GM18870 (cell line): ENCODE results near the gene KAT8.
A peak's percentile ranks its signal among the peaks of the same experiment; 100 is the strongest.
"Not testable (repeated sequence)": the region's sequence is repeated elsewhere in the genome, so short reads cannot be mapped to it uniquely, and the experiment has no call there.

Experiments used
- ATAC-seq: cut with Tn5 transposase; IDR thresholded peaks from one replicate; pipeline ENCODE4 v1.9.1; 2021; ENCODE audit warnings: moderate library complexity; ENCODE audit not compliant: unreplicated experiment

Gene KAT8

GRCh38 chr16:31130336-31130891, 12.9 kb downstream of the KAT8 start:
- no peak for ATAC-seq

DNA sequence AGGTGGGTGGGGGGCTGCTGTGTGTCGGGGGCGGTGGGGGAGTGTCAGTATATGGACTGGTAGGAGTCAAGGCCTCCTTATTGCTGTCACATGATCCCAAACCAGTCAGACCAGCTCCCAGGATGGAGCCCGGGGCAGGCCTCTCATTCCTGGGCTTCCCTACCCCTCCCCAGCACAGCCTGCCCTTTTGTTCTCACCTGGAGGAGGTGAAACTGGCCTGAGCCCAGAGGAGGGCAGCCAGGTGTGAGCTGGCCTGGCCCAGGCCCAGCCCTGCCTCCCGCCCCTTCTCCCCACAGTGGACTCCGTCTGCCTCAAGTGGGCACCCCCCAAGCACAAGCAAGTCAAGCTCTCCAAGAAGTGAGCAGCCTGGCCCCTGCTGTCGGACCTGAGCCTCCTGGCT, 13.4 kb downstream of the KAT8 start:
- ATAC-seq: no peak

- no peak for ATAC-seq
These were observed 14.0 kb downstream of the KAT8 start for GRCh38 chr16:31131416-31131815.

GRCh38 chr16:31131841-31132271, 14.4 kb downstream of the KAT8 start:
- no peak for ATAC-seq

GRCh38 chr16:31132303-31132979, 15.0 kb downstream of the KAT8 start:
- no peak for ATAC-seq

DNA sequence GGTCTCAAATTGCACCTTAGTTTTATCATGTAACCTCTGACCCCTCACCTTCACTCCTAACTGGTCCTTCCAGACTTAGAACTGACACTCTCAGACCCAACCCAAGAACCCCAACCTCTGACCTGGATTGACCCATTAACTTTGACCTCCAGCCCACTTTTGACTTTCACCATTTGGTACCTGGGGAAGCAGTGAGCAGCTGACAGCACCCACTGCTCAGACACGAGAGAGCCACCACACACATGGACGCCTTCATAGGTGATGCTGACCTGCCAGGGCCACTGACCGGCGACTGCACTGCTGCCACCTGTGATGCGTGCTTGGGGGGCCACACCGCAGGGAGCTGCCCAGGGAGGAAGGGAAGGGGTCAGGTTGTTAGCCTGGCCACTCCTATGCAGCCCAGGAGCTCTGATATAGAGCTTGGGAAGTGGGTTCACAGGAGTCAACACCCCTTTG, 15.6 kb downstream of the KAT8 start:
- no peak for ATAC-seq

DNA sequence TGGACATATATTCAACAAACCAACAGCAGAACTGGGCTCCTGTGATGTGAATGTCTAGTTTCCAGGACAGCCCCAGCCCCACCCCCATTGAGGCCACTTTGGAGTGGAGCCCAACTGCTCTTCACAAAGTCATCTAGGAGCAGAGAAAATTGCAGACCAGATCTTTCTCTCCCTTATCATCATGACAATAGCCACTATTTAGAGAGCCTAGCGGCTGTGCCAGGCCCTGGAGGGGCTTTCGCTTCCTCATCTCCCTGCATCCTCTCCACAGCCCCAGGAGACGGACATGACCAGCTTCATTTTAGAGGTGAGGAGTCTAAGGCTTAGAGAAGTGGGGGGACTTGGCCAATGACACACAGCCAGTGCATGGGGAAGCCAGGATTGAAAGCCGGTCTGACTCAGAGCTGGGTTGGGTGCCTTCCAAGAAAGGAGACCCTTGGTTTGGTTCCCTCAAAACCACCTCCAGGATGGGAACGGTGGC, 16.7 kb downstream of the KAT8 start:
- no peak for ATAC-seq

- ATAC-seq: no peak
These were observed 17.4 kb downstream of the KAT8 start for GRCh38 chr16:31134625-31135534.

GRCh38 chr16:31135535-31136286, 18.2 kb downstream of the KAT8 start, which contains the start of gene PRSS8:
PRSS8 (minus strand) TSS chr16:31135727; CDS start chr16:31135498, 229 bp downstream.
- no peak for ATAC-seq

DNA sequence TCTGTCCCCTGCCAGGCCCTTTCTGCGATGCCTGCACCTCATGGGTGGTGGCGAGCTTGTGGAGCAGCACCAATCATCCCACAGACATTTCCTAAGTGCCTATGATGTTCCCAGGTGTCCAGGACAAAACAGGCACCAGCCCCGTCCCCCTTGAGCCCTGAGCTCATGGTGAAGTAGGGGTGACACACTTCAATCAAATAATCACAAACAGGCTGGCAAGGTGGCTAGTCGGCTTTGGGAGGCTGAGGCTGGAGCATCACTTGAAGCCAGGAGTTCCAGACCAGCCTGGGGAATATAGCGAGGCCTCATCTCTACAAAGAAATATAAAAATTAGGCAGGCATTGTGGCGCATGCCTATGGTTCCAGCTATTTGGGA, 18.8 kb downstream of the KAT8 start:
- no peak for ATAC-seq

DNA sequence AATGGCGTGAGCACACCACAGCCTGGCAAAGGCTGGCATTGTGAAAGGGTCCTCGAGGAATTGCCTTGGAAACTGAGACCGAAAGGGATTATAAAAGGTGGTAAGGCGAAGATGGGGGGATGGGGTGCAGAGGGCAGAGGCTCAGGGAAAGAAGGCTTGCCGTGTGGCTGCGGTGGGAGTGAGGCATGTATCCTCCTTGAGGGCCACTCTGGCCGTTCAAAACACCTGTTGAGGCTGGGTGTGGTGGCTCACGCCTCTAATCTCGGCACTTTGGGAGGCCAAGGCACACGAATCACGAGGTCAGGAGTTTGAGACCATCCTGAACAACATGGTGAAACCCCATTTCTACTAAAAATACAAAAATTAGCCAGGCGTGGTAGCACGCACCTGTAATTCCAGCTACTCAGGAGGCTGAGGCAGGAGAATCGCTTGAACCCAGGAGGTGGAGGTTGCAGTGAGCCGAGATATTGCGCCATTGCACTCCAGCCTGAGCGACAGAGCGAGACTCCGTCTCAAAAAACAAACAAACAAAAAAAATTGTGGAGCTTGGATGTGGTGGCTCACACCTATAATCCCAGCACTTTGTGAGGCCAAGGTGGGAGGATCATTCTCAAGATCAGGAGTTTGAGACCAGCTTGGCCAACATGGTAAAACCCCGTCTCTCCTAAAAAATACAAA, 19.5 kb downstream of the KAT8 start:
- ATAC-seq: not testable (repeated sequence)

GRCh38 chr16:31138621-31139578, 21.4 kb downstream of the KAT8 start:
- ATAC-seq: no peak

GRCh38 chr16:31141071-31141469, 23.6 kb downstream of the KAT8 start:
- ATAC-seq: not testable (repeated sequence)

- peak; percentile 20 for ATAC-seq
These were observed 24.1 kb downstream of the KAT8 start for GRCh38 chr16:31141489-31142108.

- ATAC-seq: peak; percentile 66
These were observed 24.9 kb downstream of the KAT8 start for GRCh38 chr16:31142109-31143010.

DNA sequence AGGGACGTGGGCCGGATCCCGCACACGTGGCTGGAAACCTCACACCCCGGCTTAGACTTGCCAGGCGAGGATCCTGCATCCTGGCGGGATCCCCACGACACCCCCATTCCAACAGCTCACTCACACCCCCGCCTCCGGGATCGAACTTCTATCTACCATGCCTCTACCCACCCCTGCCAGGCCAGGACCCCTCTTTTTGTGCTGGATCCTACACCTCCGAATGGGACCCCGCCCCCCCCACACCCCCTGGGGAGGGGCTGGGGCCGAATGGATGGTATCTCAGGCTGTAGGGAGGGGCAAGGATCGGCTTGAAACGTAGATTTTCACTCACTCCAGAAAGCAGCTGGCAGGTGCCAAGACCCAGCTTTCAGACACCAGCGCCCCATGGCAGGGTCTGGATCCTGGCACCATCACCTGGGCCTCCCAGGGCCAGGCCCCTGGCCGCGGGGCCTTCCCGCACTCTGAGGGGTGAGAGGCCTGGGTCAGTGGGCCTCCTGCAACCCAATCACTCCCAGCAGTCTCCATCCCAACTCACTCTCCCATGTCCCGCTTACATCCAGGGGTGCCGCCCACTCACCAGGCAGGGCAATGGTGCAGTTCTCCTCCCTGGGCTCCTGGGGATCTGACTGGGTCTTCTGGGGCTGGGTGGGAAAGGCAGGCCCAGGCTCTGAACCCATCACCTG, 25.7 kb downstream of the KAT8 start:
- ATAC-seq: no peak

GRCh38 chr16:31143694-31144148, 26.3 kb downstream of the KAT8 start:
- no peak for ATAC-seq
